SKM-1 treated with dmso at 0.1 percent for 144 hours (cell line): Measurements from ENCODE around the gene FBXO44.
"Not testable (repeated sequence)": the region's sequence is repeated elsewhere in the genome, so short reads cannot be mapped to it uniquely, and the experiment has no call there.

ENCODE experiments used
- DNase-seq: peaks from one replicate; lab custom pipeline; 2025; ENCODE audit not compliant: unreplicated experiment; lab: John Stamatoyannopoulos, UW

FBXO44 gene

GRCh38 chr1:11654137-11654938 lies at the start of gene FBXO44, which contains the start of gene FBXO2:
Gene FBXO44, plus strand, starts transcription at chr1:11654877. Its CDS starts 959 bp downstream, at chr1:11655836.
Gene FBXO2, minus strand, starts transcription at chr1:11654429. Its CDS starts 89 bp downstream, at chr1:11654340.
- DNase-seq, result peak; percentile 6

GRCh38 chr1:11606775-11607174 lies 47.9 kb upstream of the FBXO44 start:
- DNase-seq, result no peak

GRCh38 chr1:11608596-11609130 lies 46.0 kb upstream of the FBXO44 start:
- DNase-seq, result not testable (repeated sequence)

GRCh38 chr1:11609378-11609777 lies 45.3 kb upstream of the FBXO44 start:
- DNase-seq, result not testable (repeated sequence)

- DNase-seq, result peak; percentile 43
Observed at GRCh38 chr1:11610629-11611180, 44.0 kb upstream of the FBXO44 start.

GRCh38 chr1:11611638-11612327 lies 42.9 kb upstream of the FBXO44 start:
- DNase-seq, result no peak

- no peak for DNase-seq
Observed at GRCh38 chr1:11613347-11613746, 41.3 kb upstream of the FBXO44 start.

GRCh38 chr1:11615090-11615489 lies 39.6 kb upstream of the FBXO44 start:
- no peak for DNase-seq

GRCh38 chr1:11616766-11617165 lies 37.9 kb upstream of the FBXO44 start:
- DNase-seq, result no peak

GRCh38 chr1:11617314-11617713 lies 37.4 kb upstream of the FBXO44 start:
- no peak for DNase-seq

GRCh38 chr1:11617741-11618140 lies 36.9 kb upstream of the FBXO44 start:
- no peak for DNase-seq

- no peak for DNase-seq
Observed at GRCh38 chr1:11620405-11620804, 34.3 kb upstream of the FBXO44 start.

GRCh38 chr1:11620924-11621323 lies 33.8 kb upstream of the FBXO44 start:
- no peak for DNase-seq

- no peak for DNase-seq
Observed at GRCh38 chr1:11622398-11622797, 32.3 kb upstream of the FBXO44 start.

- no peak for DNase-seq
Observed at GRCh38 chr1:11623702-11624101, 31.0 kb upstream of the FBXO44 start.

GRCh38 chr1:11626551-11626950 lies 28.1 kb upstream of the FBXO44 start:
- DNase-seq, result no peak

GRCh38 chr1:11628767-11629166 lies 25.9 kb upstream of the FBXO44 start:
- DNase-seq, result no peak

- DNase-seq, result no peak
Observed at GRCh38 chr1:11629184-11630016, 25.3 kb upstream of the FBXO44 start.

GRCh38 chr1:11634365-11635192 lies 20.1 kb upstream of the FBXO44 start:
- no peak for DNase-seq

GRCh38 chr1:11638121-11638520 lies 16.6 kb upstream of the FBXO44 start:
- no peak for DNase-seq
